Stimulated activated CD4-positive, alpha-beta T cell treated with anti-CD3 and anti-CD28 coated beads, Interleukin-2, amount 100 ng/mL, for 4 hours (primary cell): ENCODE data around the gene FHDC1.

Experiments
- DNase-seq: peaks from one replicate; pipeline ENCODE4 v3.0.0-alpha.2; 2020; ENCODE audit warnings: low read depth

Gene FHDC1

DNA sequence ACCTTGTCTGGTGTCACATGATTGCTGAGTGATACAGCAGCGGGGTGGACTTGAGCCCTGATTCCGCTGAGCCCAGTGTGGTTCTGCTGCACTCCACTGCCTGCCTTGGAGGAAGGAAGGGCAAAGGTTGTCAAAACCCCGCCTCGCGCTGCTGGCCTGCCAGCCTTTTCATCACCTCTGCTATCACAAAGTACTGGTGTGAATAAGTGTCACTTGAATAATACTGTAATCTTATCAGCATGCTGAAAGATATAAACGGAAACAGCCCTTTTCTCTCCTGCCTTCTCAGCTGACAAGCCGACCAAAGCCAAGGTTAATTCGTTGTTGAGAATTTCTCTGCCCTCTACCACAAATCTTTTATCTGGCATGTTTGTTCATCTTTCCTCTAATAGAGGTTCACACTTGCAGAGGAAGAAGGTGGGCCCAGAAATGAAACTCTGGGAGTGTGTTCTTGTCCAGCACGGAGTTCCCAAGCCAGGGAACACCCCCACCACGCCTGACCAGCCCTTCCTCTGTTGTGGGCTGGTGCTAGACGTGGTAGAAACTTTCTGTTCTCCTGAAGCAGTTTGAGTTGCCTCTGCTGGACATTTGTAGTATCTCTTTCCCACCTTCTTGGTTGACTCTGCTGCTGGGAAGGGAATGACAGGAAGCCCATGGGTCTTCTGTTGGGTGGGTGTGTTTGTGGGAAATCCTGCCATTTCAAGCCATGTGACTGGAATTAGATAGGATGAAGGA is 21.5 kb downstream of the FHDC1 start:
- DNase-seq: no peak

DNA sequence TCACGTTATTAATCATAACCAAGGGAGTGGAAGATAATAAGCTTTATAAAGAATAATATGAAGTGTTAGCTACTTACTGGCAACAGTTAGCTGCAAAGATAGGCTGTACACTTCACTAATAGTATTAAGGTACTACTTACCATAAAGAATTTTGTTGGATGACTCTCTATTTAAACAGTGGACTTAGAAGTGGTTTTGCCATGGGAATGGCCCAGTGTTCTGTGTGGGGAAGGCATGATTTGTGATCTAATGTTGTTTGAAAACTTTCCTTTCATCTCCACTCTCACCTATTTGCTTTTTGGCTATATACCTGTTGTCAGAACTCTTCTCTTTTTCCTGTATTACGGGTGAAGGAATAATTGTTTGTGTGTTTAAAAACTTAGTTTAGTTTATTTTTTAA is 23.0 kb downstream of the FHDC1 start:
- no peak for DNase-seq

DNA sequence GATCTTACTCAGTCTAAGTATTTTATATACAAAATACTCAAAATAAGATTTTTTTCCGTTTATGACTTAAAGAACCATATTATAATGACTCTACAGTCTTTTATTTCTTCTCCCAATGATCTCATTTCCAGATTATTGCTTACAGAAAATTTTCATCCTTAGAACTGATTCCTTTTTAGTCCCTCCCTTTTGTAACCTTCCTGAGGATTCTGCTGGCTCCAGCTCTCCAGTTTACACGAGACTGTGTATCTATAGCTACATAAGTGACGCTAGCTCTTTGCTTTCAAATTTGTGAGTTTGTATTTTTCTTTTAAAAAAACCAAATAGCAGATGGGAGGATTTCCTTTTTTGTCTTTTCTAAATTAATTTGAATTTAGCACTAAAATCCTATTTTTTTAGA is 24.0 kb downstream of the FHDC1 start:
- no peak for DNase-seq

DNA sequence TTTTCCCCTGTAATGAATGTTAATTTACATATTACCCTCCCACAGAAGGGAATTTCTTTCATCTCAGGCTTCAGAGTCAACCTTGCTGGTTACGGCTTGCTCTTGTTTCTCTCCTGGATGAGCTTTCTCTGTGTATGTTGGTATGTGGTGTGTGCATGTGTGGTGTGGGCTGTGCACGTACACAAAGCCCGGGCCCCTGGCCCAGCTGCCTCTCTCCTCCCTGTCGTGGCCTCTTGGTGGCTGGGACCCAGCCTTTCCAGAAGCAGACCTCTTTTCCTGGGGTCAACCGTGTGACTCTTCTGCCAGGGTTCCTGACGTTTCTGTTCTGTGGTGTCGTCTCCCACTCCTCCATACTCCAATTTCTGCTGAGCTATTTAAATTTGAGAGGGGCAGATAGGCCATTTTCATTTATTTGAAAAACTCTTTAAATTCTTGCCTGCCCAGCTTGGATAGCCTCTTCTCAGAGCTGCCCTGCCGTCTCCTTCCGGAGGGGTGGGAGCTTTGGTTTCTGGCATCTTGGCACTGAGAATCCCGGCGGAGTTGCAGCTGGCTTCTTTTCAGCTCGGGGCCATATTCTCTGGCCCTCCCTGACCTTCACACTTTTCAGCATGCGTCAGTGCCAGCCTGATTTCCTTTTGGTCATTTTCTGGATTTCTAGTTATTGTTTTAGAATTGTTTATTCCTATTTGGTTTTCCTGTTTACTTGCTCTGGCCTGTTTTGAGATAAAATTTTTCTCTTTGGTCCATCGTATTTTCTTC is 25.1 kb downstream of the FHDC1 start:
- DNase-seq: no peak

DNA sequence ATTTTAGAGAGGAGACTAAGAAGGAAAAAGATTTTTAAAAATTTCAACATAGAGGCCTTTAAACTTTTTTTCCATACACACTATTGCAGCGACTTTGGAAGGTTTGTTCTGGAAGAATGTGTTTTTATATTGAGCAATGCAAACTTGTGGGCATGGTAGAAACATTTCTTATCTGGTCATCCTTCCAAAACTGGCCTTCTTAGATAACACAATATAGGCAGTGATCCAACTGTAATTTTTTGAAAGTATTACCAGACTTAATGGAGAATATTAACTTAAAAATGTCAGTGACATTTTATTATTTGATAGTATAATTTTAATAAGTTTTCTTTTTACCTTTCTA is 25.6 kb downstream of the FHDC1 start:
- DNase-seq: no peak

DNA sequence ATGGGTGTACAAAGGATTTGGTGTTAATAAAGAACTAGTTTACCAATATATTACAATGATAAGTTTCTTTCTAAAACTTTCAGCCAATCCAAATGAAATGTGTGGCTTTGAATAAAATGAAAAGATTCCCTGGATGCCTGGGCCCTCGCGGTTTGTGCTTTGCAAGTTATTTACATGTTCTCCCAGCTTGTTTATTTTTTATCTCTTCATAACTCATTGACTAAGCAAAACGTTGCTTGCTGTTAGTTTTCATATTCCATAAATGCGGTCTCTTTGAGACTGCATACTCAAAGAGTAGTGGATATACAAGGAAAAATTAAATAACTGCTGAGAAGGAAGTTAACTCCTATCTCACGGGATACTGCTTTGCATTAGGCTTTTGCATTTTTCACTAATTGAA is 26.0 kb downstream of the FHDC1 start:
- no peak for DNase-seq

DNA sequence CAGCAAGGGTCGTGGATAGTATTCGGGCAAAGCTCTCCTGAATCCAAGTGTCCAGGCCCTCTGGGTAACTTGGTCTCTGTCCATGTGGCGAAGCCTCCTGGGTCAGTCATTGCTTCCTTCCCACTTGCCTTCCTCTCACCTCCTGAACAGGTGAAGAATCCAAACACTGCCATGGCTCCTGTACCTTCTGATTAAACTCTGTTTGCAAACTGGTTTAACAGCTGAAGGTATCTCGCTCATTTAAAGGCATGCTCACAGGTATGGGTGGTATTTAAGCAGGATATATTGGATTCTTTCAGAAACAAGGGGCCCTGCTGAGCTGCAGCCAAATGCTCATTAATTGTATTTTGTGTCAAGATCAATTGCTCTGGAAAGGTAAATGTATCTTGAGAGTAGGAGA is 28.2 kb downstream of the FHDC1 start:
- no peak for DNase-seq

DNA sequence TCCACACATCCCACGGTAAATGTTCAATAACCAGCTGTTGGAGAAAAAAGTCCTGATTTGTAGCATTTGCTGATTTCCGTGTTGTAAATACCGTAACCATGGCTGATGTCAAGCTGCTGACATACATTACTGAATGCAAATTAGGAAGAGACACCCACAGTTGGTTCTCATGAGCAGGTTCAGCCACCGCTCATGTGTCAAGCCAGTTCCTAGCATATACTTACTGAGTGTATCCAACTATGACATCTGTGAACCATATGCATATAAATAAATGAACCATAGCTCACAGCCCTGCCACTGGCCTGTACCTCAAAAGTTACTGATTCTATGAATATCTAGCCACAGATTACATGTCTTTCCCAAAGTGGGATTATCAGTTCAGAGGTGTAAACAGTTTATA is 29.5 kb downstream of the FHDC1 start:
- DNase-seq: no peak

DNA sequence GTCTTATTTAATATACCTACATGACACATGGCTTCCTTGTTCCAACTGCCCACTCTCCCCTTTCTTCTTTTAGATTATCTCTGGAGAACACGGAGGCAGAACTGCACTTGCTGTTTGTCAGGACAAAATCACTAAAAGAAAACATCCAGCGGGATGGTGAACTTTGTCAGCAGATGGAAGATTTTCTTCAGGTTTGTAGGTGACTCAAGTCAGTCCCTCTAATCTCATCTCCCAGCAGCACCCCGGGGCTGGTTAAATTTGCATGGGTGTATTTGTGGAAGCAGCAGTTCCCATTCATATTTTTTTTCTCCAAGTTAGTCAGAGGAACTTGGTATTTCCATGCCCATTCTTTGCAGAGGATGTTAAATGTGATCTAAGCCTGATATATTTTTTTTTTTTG is 31.8 kb downstream of the FHDC1 start:
- no peak for DNase-seq

DNA sequence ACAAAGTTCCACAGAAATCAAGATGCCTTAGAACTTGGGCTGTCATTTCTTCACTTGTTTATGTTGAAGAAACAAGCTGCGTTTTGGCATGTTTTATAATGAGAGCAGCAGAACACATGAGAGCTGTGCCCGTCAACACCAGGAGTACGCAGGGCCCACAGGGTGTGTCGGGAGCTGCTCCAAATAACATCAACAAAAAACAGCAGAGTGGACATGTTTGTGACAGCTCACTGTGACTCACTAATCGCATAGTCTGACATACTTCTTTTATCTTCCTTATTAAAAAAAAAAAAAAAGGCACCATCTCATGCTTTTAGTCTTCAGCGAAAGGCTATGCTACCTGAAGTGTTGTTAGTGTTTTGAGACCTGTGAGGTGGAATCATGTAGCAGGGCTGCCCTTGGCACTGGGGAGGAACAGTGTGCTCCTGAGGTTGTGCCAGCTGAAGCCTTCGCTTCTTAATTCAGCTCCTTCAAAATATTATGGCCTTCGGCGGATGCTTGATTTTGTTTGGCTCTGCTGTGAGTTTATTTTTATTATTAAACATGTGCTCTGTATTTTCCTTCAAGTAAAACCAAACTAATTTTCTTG is 32.8 kb downstream of the FHDC1 start:
- DNase-seq: no peak

DNA sequence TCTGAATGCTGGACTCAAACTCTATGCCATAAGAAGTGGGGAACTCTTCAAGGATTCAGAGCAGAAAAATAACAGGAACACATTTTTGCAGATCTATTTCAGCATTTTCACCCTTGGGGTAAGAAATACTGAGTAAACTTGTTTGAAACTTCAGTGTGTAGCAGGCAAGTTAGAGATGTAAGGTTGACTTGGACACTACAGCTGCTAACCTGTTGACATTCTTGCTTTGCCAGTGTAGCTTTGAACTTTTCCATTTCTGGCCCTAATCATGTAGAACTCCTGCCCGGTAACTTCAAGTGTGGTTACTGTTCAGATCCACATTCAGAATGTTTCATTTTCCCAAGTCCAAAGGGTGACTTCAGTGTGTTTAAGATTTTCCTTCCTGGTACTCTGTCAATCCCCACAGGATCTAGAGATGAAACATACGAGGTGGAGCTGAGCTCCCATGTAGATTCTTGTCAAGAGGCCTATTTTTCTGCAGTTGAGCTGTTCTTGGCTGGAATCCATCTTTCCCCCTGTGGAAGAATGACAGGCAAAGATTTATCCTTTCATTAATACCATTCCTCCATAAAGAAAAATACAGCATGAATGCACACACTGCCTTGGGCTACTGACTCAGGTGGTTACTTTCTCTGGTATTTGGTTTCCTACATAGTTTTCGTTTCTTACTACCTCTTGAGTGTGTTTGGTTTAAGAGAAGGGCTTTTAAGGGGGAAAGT is 34.1 kb downstream of the FHDC1 start:
- DNase-seq: no peak

DNA sequence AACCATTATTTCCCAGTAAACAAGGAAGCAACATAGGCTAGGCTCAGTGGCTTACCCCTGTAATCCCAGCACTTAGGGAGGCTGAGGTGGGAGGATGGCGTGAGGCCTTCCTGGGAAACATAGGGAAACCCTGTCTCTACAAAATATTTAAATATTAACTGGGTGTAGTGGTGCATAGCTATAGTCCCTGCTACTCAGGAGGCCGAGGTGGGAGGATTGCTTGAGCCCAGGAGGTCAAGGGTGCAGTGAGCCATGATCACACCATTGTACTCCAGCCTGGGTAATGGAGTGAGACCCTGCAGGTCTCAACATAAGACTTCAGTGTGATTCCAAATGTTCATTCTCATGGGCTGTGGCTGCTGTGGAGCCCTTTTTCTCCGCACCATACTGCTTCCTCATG is 34.9 kb downstream of the FHDC1 start:
- no peak for DNase-seq

DNA sequence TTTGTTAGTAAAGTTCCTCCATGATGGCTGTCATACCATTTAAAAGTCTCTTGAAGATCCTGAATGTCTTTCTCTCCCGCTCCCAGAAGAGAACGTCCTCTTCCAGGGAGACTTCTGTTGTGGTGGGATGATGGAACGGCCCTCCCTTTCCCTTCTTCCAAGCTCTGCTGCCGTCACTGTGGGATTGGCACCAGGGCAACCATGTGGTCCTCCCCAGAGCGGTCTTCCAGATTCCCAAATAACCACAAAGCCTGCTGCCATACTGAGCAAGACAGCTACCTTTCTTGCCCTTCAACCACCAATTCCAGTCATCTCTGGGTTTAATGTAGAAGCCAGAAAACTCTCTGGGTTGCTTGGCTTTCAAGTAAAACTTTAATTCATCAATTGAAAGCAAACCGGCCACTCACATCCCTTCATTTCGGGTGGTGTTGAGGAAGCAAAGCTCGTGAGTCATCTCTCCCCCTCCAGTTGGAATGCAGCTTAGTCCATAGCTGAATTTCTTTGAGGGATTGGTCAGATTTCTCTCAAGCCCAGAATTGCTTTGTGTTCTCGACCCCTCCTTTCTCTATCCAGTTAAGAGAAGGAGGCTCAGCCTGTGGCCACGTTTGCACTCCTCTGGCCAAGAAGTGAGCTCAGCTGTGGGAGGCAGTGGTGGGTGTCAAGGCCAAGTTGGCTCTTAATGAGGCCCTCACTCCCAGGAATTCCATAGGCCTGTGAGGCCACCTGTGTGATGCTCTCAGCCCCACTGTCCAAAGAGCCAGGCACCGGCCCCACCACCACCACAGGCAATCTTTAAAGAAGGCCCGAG is 36.9 kb downstream of the FHDC1 start:
- DNase-seq: no peak

DNA sequence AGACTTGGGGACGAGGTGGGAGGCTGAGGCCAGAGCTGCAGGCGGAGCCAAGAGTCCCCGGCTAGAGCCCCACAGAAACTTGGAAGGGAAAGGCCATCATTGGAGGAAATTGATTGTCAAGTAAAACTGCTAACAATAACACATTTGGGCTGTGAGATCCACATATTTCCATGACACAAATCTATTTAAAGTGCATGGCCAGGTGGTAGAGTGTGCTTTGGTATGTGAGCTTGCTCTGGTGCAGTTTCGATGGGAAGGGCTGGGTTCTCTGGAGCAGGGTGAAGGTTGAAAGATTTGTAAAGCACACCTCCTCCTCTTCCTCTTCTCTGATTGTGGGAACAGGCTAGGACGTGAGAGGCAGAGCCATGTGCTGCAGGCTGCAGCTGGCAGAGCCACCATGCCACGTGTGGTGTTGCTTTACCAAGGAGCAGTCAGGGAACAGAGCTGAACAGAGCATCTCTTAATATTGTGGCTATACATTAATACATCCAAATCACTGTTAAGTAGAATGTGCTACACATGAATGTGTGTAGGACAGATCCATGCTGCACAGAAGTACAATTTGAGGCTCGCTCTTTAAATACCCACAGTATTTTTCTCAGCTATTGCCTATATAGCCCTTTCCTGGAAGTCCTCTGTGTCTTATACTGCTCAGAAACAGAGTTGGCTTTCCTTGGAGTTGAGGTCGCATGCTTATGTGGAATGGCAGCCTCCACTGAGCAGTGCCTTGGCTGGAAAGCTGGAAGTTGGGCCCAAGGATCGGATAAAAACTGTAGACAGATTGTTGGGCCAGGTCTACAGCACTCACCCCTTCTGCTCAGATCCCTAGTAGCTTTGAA is 37.7 kb downstream of the FHDC1 start:
- no peak for DNase-seq

DNA sequence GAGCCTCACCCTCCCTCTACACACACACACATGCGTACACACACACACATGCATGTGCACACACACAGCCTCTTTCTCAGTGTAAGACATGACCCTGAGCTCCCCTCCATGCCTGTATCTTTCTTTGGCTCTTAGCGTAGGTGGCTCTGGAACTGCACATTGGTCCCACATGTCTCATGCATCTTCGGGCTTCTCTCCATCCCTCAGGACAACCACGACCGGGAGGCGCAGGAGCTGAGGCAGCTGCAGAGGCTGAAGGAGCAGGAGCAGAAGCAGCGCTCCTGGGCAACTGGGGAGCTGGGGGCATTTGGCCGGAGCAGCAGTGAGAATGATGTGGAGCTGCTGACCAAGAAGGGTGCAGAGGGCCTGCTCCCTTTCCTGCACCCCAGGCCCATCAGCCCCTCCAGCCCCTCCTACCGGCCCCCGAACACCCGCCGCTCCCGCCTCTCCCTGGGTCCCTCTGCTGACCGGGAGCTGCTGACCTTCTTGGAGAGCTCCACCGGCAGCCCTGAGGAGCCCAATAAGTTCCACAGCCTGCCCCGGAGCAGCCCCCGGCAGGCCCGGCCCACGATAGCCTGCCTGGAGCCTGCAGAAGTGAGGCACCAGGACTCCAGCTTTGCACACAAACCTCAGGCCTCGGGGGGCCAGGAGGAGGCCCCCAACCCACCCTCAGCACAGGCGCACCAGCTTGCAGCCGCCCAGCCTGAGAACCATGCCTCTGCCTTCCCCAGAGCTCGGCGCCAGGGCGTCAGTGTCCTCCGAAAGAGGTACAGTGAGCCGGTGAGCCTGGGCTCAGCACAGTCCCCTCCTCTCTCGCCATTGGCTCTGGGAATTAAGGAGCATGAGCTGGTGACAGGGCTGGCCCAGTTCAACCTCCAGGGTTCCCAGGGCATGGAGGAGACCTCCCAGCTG is 38.6 kb downstream of the FHDC1 start:
- no peak for DNase-seq

DNA sequence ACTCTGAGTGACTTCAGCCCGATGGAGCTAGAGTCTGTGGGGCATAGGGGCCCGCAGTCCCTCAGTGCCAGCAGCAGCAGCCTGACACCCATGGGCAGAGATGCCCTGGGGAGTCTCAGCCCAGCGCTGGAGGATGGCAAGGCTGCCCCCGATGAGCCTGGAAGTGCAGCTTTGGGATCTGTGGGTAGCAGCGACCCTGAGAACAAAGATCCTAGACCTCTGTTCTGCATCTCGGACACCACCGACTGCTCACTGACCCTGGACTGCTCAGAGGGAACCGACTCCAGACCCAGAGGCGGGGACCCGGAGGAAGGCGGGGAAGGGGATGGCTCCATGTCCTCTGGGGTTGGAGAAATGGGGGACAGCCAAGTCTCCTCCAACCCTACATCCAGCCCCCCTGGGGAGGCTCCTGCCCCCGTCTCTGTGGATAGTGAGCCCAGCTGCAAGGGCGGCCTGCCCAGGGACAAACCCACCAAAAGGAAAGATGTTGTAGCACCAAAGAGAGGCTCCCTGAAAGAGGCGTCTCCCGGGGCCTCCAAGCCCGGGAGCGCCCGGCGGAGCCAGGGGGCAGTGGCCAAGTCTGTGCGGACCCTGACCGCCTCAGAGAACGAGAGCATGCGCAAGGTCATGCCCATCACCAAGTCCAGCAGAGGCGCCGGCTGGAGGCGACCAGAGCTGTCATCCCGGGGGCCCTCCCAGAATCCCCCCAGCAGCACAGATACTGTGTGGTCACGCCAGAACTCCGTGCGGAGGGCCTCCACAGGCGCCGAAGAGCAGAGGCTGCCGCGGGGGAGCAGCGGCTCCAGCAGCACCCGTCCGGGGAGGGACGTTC is 39.5 kb downstream of the FHDC1 start:
- no peak for DNase-seq

DNA sequence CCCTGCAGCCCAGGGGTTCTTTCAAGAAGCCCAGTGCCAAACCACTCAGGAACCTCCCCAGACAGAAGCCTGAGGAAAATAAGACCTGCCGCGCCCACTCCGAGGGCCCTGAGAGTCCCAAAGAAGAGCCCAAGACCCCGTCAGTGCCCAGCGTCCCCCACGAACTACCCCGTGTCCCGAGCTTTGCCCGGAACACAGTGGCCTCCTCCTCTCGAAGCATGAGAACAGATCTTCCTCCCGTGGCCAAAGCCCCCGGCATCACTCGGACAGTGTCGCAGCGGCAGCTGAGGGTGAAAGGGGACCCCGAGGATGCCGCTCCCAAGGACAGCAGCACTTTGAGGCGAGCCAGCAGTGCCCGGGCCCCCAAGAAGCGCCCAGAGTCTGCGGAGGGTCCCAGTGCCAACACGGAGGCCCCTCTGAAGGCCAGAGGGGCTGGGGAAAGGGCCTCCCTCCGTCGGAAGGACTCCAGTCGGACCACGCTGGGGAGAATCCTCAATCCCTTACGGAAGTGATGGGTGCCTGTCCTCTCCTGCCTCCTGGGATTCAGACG is 40.2 kb downstream of the FHDC1 start:
- DNase-seq: no peak

DNA sequence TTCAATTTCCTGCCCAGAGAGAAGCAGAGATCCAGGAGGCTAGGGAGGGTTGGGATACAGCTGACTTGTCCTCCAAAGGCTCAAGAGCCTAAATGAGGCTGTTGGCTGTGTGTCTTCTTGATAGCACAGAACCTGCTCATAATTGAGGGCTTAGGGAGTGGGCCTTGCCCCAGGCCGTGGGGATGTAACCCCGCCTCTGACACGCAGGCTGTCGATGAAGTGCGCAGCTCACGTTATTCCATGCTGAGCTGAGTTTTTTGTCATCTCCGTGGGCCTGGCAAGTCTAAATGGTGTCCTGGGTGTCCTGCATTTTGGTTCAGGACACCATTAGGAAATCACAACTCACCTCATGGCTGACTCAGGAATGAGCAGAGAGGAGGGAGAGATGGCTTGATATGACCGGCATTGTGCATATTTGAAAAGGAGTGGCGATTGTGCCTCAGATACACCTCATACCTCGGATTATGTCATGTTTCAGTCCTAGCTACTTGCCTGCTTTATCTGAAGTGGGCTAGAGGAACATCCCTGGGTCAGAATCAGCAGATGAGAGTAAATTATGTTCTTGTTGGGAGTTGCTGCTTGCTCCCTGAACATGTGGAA is 43.7 kb downstream of the FHDC1 start:
- no peak for DNase-seq
